Measurements from ENCODE around the gene UGT3A1.

UGT3A1 gene

DNA sequence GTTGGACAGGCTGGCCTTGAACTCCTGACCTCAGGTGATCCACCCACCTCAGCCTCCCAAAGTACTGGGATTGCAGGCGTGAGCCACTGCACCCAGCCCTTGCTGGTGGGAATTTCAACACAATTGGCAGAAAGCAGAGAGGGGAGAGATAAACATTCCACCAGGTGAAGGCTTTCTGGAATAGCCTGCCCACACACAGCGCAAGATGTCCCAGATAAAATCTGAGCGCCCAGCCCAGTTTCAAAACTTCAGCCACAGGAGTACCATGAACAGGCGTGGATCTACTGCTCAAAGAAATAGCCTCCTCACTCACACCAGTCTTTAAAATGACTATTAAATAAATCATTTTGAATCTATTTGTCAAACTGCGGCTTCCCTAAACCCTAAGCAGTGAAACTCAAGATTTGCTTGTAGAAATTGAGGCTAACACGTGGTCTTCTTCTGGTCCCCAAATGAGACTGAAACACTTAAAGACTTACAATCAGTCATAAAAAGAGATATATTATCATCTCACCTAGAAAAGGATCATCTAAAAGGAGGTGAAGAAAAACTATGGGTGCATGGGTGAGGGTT is 87.5 kb downstream of the UGT3A1 start:
- no peak for DNase-seq

DNA sequence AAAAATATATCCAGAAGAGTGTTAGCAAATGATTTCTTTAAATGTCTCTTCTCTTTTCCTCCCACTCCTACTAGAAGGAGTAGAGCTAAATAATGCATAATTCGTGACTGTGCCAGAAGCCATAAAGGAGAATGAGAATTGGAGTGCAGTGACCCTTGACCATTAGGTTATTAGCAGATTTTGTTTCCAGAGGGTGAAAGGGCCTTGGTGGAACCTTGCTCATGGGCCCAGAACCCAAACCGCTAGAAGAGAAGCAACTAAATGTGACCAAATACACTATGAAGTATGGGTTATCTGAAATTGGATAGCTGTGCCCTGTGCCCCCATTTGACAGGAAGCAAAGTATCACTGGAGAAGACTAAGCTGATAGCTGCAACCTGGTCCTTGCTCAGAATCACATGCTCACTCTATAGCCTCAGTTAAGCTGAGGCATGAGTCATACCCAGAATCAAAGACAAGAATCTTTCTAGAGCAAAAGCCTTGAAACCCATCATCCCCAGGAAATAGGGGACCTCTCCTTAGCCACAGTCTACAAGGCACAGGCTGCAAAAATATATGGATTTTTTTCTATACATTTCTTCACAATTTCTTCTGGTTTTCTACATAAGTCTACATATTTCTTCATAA is 89.0 kb downstream of the UGT3A1 start:
- DNase-seq, result no peak

Data from activated CD4-positive, alpha-beta T cell treated with anti-CD3 and anti-CD28 coated beads, Interleukin-2, amount 50 U/mL, for 1 hour (primary cell).